Measurements from ENCODE around the gene CLMN.

The CLMN gene

DNA sequence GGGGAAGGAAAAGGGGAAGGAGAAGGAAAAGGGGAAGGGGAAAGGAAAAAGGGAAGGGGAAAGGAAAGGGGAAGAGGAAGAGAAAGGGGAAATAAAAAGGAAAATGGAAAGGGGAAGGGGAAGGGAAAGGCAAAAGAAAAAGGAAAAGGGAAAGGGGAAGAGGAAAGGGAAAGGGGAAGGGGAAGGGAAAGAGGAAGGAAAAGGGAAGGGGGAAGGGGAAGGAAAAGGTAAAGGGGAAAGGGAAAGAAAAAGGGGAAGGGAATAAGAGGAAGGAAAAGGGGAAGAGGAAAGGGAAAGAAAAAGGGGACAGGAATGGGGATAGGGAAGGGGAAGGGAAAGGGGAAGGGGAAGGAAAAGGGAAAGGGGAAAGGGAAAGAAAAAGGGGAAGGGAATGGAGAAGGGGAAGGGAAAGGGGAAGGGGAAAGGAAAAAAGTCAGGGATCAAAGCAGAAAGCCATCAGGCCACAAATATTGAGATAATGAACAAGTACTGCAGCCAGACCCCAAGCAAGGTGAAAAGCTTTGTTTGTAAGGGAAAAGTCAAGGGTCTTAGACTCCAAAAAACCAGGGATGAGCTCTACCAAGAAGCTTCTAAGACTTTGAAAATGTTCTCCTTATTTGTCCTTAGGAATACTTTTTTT, 182.4 kb downstream of the CLMN start:
- DNase-seq (ENCODE audit: low read depth in 2 of 2): no peak

GRCh38 chr14:95136631-95137030, 183.1 kb downstream of the CLMN start:
- no peak for DNase-seq (ENCODE audit: low read depth in 2 of 2)

DNA sequence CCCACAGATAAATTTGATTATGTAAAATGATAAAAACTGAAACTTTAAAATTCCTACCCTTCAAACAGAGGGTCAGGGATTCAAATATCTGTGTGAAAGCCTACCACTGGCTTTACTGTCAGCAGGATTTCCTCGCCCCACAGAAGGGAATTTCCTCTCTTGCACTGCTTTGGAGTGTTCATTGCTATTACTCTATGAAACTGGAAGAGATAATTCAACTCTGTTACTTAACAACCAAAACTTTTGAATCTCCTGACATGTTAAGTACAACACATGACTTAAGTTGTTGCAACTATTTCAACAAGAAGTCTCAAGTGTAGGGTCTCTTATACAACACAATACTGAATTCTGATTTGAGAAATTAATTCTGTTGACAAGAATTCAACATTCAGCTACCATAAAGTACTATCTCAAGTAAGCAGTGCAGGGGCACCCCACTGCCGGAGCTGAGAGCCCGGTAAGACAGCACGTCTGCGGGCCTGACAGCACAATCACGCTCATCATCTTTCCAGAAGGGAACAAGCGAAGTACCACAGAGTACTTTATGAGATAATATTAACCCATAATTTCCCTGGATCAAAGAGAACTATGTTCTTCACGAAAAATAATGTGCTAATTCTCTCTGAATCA, 185.3 kb downstream of the CLMN start:
- DNase-seq (ENCODE audit: low read depth in 2 of 2): no peak

- DNase-seq (ENCODE audit: low read depth in 2 of 2): no peak
Observed at GRCh38 chr14:95133282-95133681, 186.4 kb downstream of the CLMN start.

GRCh38 chr14:95132760-95133159, 186.9 kb downstream of the CLMN start:
- DNase-seq (ENCODE audit: low read depth in 2 of 2): no peak

All from stimulated activated CD4-positive, alpha-beta T cell treated with anti-CD3 and anti-CD28 coated beads, Interleukin-12 subunit alpha, Interleukin-12 subunit beta, amount 100 ng/mL, for 24 hours (primary cell).